PC-9 (cell line): ENCODE data around the gene GZF1. TPM values are rescaled to one million over a fixed set of nuclear protein-coding genes. Genes with fewer than 3 reads are reported as not detected.

ENCODE experiments used
- BruUV-seq: library from RNA; stranded (reverse); fragments of 400-500 nt; replicated peaks from 2 replicates; lab custom pipeline; 2021; lab: Mats Ljungman, UMichigan
- CTCF ChIA-PET: fragments of 300-600 bp; sonication (Branson Sonifier 250); formaldehyde crosslinking; loops from one replicate; lab custom pipeline; 2022; ENCODE audit warnings: antibody characterized with exemption; lab: Charles Lee
- POLR2A ChIA-PET: fragments of 300-600 bp; sonication (Branson Sonifier 250); formaldehyde crosslinking; loops from one replicate; lab custom pipeline; 2022; ENCODE audit warnings: antibody characterized with exemption; ENCODE audit not compliant: unreplicated experiment; lab: Charles Lee
- DNase-seq, 2 experiments: peaks; one replicate each; pipeline versions ENCODE4 v3.0.0 to v3.0.0-alpha.2; 2015 to 2022; ENCODE audit warnings: mixed read lengths in 1 of 2
- H2AFZ ChIP-seq: fragments of 200-600 bp; sonication (generic); 2 replicates; pipeline ENCODE4 v1.8.1; 2017; ENCODE audit warnings: antibody characterized with exemption
- H3F3A ChIP-seq: fragments of 200-600 bp; sonication (generic); 2 replicates; pipeline ENCODE4 v1.8.1; 2017; ENCODE audit warnings: antibody characterized with exemption, mild to moderate bottlenecking, low read depth; ENCODE audit not compliant: insufficient read depth
- H3K27ac ChIP-seq: fragments of 200-600 bp; sonication (generic); 2 replicates; pipeline ENCODE4 v1.6.1; 2016; ENCODE audit warnings: mixed run types
- H3K27me3 ChIP-seq: fragments of 200-600 bp; sonication (generic); 2 replicates; pipeline ENCODE4 v1.6.1; 2016; ENCODE audit warnings: low read depth, mixed run types; ENCODE audit not compliant: insufficient read depth
- H3K36me3 ChIP-seq: fragments of 200-600 bp; sonication (generic); 2 replicates; pipeline ENCODE4 v1.6.1; 2016; ENCODE audit warnings: low read depth, mixed run types
- H3K4me1 ChIP-seq: fragments of 200-600 bp; sonication (generic); replicated peaks from 2 replicates; pipeline ENCODE4 v1.6.1; 2016; ENCODE audit warnings: mixed run types; ENCODE audit not compliant: insufficient read depth
- H3K4me2 ChIP-seq: fragments of 200-600 bp; sonication (generic); 2 replicates; pipeline ENCODE4 v1.6.1; 2017; ENCODE audit warnings: mixed run types
- H3K4me3 ChIP-seq: fragments of 200-600 bp; sonication (generic); 2 replicates; pipeline ENCODE4 v1.6.1; 2016; ENCODE audit warnings: mixed run types
- H3K79me2 ChIP-seq: fragments of 200-600 bp; sonication (generic); 2 replicates; pipeline ENCODE4 v1.6.1; 2017; ENCODE audit warnings: low read depth, mixed run types
- H3K9me2 ChIP-seq: fragments of 200-600 bp; sonication (generic); 2 replicates; pipeline ENCODE4 v1.8.1; 2017; ENCODE audit warnings: mild to moderate bottlenecking; ENCODE audit not compliant: insufficient read depth
- H3K9me3 ChIP-seq: fragments of 200-600 bp; sonication (generic); 2 replicates; pipeline ENCODE4 v1.8.1; 2016; ENCODE audit warnings: low read depth; ENCODE audit not compliant: insufficient read depth
- H4K20me1 ChIP-seq: fragments of 200-600 bp; sonication (generic); 2 replicates; pipeline ENCODE4 v1.8.1; 2017; ENCODE audit not compliant: insufficient read depth
- EZH2 ChIP-seq: fragments of 200-600 bp; sonication (generic); IDR thresholded peaks from 2 replicates; pipeline ENCODE4 v1.8.0; 2017; ENCODE audit warnings: antibody characterized with exemption, low read depth
- intact Hi-C: fragments of 100-400 bp; cut with micrococcal nuclease; formaldehyde crosslinking; loops from one replicate; pipeline ENCODE4 v1.10.0; 2022; ENCODE audit not compliant: unreplicated experiment
- total RNA-seq: library from RNA; stranded (reverse); gene quantifications from 2 replicates; pipeline ENCODE4 v1.2.3, GENCODE V29; 2021
- TF ChIP-seq, protein P1 (sequence below): fragments of 200-600 bp; sonication (generic); conservative IDR thresholded peaks from 2 replicates; pipeline ENCODE4 v1.6.1; 2017; ENCODE audit warnings: mixed run types, antibody characterized with exemption, mild to moderate bottlenecking, moderate library complexity

GZF1 gene
- total RNA-seq, 1 experiment from 2014 or later = 8.1 TPM

DNA sequence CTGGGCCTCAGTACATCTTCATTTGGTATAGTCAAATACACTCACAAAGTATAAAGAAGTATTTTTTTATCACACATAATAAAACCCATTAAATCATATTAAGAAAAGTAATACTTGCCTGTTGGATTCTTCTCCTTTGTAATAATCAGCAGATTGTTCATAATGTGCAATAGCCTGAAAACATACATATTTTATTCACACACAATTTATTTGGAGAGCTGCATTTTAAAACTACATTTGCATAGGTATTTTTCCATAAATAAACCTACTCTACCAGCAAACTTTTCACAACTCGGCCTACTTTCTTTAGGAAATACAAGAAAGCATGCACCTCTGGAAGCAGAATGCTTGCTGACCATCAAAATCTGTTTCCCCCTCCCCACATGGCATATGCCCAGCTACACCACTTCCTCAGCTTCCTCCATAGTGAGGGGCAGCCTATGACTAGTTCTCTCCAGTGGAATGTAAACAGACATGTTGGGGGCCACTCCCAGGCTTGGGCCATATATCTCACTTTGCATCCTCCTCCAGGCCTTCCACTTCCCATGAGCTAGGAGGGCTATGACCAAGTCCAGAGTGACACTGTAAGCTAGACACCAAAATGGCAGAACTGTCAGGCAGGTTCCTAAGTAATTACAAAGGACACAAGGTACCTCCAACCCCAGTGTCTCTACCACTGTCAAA, 28.3 kb downstream of the GZF1 start:
- Histone ChIP-seq H2AFZ (no peak overlapping the region), H3K4me3 (no peak overlapping the region), H3K9me2 (no peaks in the 10 kb centered on the region), H3K9me3 (no peaks in the 10 kb centered on the region), H3F3A (no peaks in the 10 kb centered on the region), H3K27ac (no peak overlapping the region), H3K36me3 (no peaks in the 10 kb centered on the region), H3K79me2 (no peaks in the 10 kb centered on the region), H3K4me1 (no peaks in the 10 kb centered on the region), H3K4me2 (no peak overlapping the region), H3K27me3 (no peaks in the 10 kb centered on the region), H4K20me1 (no peaks in the 10 kb centered on the region; the same call in 1 of the 2 replicates)
- no peak for TF ChIP-seq EZH2
- TF ChIP-seq, protein P1, sequence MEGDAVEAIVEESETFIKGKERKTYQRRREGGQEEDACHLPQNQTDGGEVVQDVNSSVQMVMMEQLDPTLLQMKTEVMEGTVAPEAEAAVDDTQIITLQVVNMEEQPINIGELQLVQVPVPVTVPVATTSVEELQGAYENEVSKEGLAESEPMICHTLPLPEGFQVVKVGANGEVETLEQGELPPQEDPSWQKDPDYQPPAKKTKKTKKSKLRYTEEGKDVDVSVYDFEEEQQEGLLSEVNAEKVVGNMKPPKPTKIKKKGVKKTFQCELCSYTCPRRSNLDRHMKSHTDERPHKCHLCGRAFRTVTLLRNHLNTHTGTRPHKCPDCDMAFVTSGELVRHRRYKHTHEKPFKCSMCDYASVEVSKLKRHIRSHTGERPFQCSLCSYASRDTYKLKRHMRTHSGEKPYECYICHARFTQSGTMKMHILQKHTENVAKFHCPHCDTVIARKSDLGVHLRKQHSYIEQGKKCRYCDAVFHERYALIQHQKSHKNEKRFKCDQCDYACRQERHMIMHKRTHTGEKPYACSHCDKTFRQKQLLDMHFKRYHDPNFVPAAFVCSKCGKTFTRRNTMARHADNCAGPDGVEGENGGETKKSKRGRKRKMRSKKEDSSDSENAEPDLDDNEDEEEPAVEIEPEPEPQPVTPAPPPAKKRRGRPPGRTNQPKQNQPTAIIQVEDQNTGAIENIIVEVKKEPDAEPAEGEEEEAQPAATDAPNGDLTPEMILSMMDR = no peak
- POLR2A ChIA-PET = interaction anchor here (0.6 kb wide), 1 partner anchor 66 kb away, joined by 3 read pairs; no protein-coding TSS in a partner anchor
- BruUV-seq = no TSS peak
- no peak for DNase-seq
- CTCF ChIA-PET = no interaction called here
- intact Hi-C loops = no loop called here

DNA sequence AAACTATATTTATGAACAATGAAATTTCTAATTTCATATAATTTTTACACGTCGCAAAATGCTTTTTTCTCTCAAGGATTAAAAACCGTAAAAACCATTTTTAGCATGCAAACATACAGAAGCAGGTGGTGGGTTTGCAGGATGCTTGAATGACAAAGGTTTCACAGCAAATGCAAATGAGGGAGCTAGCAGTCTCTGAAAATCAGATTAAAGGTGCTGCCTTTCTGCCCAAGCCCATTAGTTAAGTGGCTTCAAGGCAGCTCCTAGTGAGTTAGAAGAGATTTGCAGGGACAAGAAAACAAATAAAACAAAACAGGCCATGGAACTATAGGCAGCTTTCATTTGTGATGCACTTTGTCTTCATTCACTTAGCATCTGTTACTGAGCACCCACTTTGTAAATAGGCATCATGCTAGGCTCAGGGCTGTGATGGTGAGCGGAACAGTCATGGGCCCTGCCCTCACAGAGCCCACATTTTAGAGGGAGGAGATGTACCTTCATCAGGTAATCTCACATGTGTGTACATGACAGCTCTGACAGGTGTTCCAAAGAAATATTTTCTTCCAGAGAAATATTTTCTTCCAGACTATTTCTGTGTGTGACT, 29.8 kb downstream of the GZF1 start:
- POLR2A ChIA-PET = no interaction called here
- H3K27ac ChIP-seq = no peak overlapping the region
- H2AFZ ChIP-seq = no peak overlapping the region
- H3K36me3 ChIP-seq = no peaks in the 10 kb centered on the region
- no peak overlapping the region for H3K4me2 ChIP-seq
- no peaks in the 10 kb centered on the region for H3F3A ChIP-seq
- no peak for DNase-seq
- H3K9me3 ChIP-seq = no peaks in the 10 kb centered on the region
- H3K4me1 ChIP-seq = no peaks in the 10 kb centered on the region
- no peaks in the 10 kb centered on the region; the same call in 1 of the 2 replicates for H4K20me1 ChIP-seq
- no peak overlapping the region for H3K4me3 ChIP-seq
- CTCF ChIA-PET = no interaction called here
- no TSS peak for BruUV-seq
- no peaks in the 10 kb centered on the region for H3K27me3 ChIP-seq
- H3K79me2 ChIP-seq = no peaks in the 10 kb centered on the region
- TF ChIP-seq, protein P1 = no peak
- TF ChIP-seq EZH2 = no peak
- intact Hi-C loops = no loop called here
- no peaks in the 10 kb centered on the region for H3K9me2 ChIP-seq

DNA sequence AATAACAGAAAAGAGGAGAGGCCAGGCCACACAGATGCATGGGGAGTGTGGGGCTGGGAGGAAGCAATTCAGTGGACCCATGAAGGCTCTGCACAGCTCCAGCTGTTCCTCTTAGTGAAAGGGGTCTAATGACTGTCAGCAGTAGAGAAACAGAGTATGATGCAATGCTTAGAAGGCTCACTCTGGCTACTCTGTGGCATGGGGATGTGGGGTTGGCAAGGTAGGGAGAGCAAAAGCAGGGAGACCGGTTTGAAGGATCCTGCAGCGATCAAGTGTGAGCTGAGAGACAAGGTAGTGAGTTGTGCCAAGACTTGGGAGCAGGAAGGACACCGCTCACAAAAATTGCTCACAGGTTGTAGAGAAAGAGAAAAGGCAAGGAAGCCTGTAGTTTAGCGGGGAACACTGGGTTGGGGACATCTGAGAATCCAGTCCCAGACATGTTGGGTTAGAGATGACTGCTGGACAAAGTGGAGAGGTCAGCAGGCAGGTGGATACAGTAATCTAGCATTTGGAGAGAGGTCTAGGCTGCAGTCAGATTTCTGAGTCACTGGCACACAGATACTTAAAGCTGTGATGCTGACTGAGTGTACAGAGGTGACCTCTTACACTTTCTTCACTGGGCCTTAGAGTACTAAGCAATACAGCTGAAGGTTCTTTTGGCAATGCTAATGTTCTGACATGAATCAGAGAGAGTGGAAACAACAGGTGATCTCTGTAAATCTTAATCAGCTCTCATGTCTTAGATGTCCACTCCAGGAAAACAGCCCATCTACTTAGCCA, 32.2 kb downstream of the GZF1 start:
- CTCF ChIA-PET = no interaction called here
- intact Hi-C loops = no loop called here

More for the DNA sequence above, 32.2 kb downstream of the GZF1 start:
- no peaks in the 10 kb centered on the region for H3K9me2 ChIP-seq
- H2AFZ ChIP-seq = no peak overlapping the region
- H3K4me1 ChIP-seq = no peaks in the 10 kb centered on the region
- H3F3A ChIP-seq = no peaks in the 10 kb centered on the region
- no peaks in the 10 kb centered on the region for H3K27me3 ChIP-seq
- H4K20me1 ChIP-seq = no peaks in the 10 kb centered on the region; the same call in 1 of the 2 replicates
- no peaks in the 10 kb centered on the region for H3K36me3 ChIP-seq
- no peak for DNase-seq
- no TSS peak for BruUV-seq
- no peak overlapping the region for H3K27ac ChIP-seq
- no peaks in the 10 kb centered on the region for H3K79me2 ChIP-seq
- no peak overlapping the region for H3K4me2 ChIP-seq
- TF ChIP-seq, protein P1 = no peak
- TF ChIP-seq EZH2 = no peak
- H3K9me3 ChIP-seq = no peaks in the 10 kb centered on the region
- POLR2A ChIA-PET = no interaction called here
- H3K4me3 ChIP-seq = no peak overlapping the region
